ENCODE results near the gene CAPN15. TPM values are rescaled to one million over a fixed set of nuclear protein-coding genes. Genes with fewer than 3 reads are reported as not detected.

Gene CAPN15
- polyA plus RNA-seq, 2 of the 4 experiments (the other 2 are of a cell fraction) = 11.4 to 33.3 TPM

DNA sequence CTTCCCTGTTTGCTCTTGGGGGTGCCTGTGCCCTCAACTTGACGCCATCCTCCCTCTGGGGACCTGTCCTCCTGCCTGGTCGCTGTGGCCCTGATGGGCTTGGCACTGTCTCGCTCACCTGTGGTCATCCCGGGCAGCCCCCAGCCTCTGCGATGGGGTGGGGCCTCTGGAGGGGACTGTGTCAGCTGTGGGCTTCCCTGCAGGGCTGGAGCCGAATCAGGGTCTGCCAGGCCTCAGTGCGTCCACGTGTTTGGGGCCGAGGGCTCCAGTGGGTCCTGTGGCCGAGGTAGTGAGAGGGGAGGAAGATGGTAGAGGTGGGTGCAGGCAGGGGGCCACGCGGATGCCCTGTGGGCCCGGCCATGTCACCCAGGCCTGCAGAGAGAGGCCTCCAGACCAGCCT is 50.3 kb downstream of the CAPN15 start:
- Histone ChIP-seq H3K9me3 (no peaks in the 10 kb centered on the region), H3K4me2 (no peak overlapping the region), H3K27ac (no peak overlapping the region), H3K4me3 (no peak overlapping the region), H3K4me1 (peaks cover 6% of the 10 kb centered on the region; the same call in 2 of the 3 replicates)
- TF ChIP-seq FOSL2 (IDR thresholded peaks at IDR 0.05) = no peak
- no peak for TF ChIP-seq FOSL2 (CRISPR knock-in tag; IDR thresholded peaks at IDR 0.05)
- TF ChIP-seq, protein P1, sequence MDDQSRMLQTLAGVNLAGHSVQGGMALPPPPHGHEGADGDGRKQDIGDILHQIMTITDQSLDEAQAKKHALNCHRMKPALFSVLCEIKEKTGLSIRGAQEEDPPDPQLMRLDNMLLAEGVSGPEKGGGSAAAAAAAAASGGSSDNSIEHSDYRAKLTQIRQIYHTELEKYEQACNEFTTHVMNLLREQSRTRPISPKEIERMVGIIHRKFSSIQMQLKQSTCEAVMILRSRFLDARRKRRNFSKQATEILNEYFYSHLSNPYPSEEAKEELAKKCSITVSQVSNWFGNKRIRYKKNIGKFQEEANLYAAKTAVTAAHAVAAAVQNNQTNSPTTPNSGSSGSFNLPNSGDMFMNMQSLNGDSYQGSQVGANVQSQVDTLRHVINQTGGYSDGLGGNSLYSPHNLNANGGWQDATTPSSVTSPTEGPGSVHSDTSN (IDR thresholded peaks at IDR 0.05) = no peak
- TF ChIP-seq, protein P2, sequence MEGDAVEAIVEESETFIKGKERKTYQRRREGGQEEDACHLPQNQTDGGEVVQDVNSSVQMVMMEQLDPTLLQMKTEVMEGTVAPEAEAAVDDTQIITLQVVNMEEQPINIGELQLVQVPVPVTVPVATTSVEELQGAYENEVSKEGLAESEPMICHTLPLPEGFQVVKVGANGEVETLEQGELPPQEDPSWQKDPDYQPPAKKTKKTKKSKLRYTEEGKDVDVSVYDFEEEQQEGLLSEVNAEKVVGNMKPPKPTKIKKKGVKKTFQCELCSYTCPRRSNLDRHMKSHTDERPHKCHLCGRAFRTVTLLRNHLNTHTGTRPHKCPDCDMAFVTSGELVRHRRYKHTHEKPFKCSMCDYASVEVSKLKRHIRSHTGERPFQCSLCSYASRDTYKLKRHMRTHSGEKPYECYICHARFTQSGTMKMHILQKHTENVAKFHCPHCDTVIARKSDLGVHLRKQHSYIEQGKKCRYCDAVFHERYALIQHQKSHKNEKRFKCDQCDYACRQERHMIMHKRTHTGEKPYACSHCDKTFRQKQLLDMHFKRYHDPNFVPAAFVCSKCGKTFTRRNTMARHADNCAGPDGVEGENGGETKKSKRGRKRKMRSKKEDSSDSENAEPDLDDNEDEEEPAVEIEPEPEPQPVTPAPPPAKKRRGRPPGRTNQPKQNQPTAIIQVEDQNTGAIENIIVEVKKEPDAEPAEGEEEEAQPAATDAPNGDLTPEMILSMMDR (IDR thresholded peaks at IDR 0.05) = no peak
- no peak for TF ChIP-seq HOXB5 (CRISPR knock-in tag; IDR thresholded peaks at IDR 0.05)
- TF ChIP-seq PHF8 (IDR thresholded peaks at IDR 0.05; ENCODE audit: borderline replicate concordance, low read depth) = no peak
- TF ChIP-seq NR3C1 (IDR thresholded peaks at IDR 0.05) = no peak
- TF ChIP-seq CHD2 (IDR thresholded peaks at IDR 0.05; ENCODE audit: low read length, partially characterized antibody) = no peak
- TF ChIP-seq, protein P3, sequence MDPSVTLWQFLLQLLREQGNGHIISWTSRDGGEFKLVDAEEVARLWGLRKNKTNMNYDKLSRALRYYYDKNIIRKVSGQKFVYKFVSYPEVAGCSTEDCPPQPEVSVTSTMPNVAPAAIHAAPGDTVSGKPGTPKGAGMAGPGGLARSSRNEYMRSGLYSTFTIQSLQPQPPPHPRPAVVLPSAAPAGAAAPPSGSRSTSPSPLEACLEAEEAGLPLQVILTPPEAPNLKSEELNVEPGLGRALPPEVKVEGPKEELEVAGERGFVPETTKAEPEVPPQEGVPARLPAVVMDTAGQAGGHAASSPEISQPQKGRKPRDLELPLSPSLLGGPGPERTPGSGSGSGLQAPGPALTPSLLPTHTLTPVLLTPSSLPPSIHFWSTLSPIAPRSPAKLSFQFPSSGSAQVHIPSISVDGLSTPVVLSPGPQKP (IDR thresholded peaks at IDR 0.05; ENCODE audit: low read depth, low read length) = no peak
- TF ChIP-seq, protein P4, sequence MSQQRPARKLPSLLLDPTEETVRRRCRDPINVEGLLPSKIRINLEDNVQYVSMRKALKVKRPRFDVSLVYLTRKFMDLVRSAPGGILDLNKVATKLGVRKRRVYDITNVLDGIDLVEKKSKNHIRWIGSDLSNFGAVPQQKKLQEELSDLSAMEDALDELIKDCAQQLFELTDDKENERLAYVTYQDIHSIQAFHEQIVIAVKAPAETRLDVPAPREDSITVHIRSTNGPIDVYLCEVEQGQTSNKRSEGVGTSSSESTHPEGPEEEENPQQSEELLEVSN (IDR thresholded peaks at IDR 0.05; ENCODE audit: borderline replicate concordance, low read depth) = no peak
- TF ChIP-seq, protein P5, sequence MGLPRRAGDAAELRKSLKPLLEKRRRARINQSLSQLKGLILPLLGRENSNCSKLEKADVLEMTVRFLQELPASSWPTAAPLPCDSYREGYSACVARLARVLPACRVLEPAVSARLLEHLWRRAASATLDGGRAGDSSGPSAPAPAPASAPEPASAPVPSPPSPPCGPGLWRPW (IDR thresholded peaks at IDR 0.05) = no peak
- TF ChIP-seq RNF2 (IDR thresholded peaks at IDR 0.05; ENCODE audit: borderline replicate concordance, low read depth) = no peak
- TF ChIP-seq ESRRA (IDR thresholded peaks at IDR 0.05; ENCODE audit: borderline replicate concordance, low read length) = no peak
- TF ChIP-seq, protein P6, sequence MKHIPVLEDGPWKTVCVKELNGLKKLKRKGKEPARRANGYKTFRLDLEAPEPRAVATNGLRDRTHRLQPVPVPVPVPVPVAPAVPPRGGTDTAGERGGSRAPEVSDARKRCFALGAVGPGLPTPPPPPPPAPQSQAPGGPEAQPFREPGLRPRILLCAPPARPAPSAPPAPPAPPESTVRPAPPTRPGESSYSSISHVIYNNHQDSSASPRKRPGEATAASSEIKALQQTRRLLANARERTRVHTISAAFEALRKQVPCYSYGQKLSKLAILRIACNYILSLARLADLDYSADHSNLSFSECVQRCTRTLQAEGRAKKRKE (CRISPR knock-in tag; IDR thresholded peaks at IDR 0.05; ENCODE audit: low read depth) = no peak
- TF ChIP-seq MAZ (IDR thresholded peaks at IDR 0.05; ENCODE audit: borderline replicate concordance, low read depth, low read length) = no peak
- no peak for DNase-seq (ENCODE audit: low read depth in 1 of 2, low spot score in 1 of 2)
- no peak for ATAC-seq
- WGBS (ENCODE audit: missing lambda C conversion rate) = 95% methylated on average over 10 of the region's 13 CpGs
- ChIA-PET POLR2A (no interaction called here), CTCF (interaction anchor here (0.7 to 7.1 kb wide), 5 partner anchors 11 to 84 kb away, joined by 3 to 105 read pairs (median 4); partner anchors contain the start of gene RHOT2)
- FAIRE-seq = no peak

DNA sequence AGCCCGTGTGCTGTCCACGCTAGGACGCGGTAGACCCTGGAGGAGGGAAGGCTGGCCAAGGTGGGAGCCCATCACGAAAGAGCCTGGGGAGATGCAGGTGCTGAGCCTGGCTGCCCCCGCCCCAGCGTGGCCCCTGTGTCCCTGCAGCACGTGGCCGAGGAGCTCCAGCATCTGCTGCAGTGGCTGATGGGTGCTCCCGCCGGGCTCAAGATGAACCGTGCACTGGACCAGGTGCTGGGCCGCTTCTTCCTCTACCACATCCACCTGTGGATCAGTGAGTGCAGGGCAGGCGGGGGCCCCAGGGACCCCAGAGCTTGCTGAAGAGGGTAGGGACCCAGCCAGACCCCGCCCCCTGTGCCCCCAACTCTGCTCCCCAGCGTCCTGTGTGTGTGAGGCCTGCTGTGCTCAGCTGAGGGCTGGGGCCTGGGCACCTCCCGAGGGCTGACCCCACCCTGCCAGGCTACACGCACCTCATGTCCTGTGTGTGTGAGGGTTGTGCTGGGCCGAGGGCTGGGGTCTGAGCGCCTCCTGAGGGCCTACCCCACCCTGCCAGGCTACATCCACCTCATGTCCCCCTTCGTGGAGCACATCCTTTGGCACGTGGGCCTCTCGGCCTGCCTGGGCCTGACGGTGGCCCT is 50.8 kb downstream of the CAPN15 start:
- WGBS (ENCODE audit: missing lambda C conversion rate) = 87% methylated on average over 17 of the region's 24 CpGs
- no peak for FAIRE-seq

More for the DNA sequence above, 50.8 kb downstream of the CAPN15 start:
- Histone ChIP-seq H3K9me3 (no peaks in the 10 kb centered on the region), H3K4me3 (no peak overlapping the region), H3K27ac (peak overlapping the region in 1 of 2 experiments; percentile 78; a peak in 1 of 6 replicates), H3K4me1 (peaks cover 6% of the 10 kb centered on the region; the same call in 2 of the 3 replicates), H3K4me2 (peak overlapping the region; percentile 82)
- ChIA-PET POLR2A (interaction anchor here (1.0 kb wide), 1 partner anchor 10 kb away, joined by 3 read pairs; no protein-coding TSS in a partner anchor), CTCF (interaction anchor here (0.7 to 7.1 kb wide), 12 partner anchors 10 to 84 kb away, joined by 3 to 105 read pairs (median 4); partner anchors contain the start of genes METTL26, PIGQ and RHOT2)
- ATAC-seq (peak in 1 of 2 experiments; percentile 8; a peak in 3 of 6 replicates), DNase-seq (ENCODE audit: low read depth in 1 of 2, low spot score in 1 of 2) (no peak)
- no peak for TF ChIP-seq CHD2 (IDR thresholded peaks at IDR 0.05; ENCODE audit: low read length, partially characterized antibody)
- TF ChIP-seq TP53 (CRISPR knock-in tag; IDR thresholded peaks at IDR 0.05) = no peak
- TF ChIP-seq JUN (IDR thresholded peaks at IDR 0.05) = no peak
